ENCODE results near the gene DPF3.

Gene DPF3

GRCh38 chr14:72664651-72665050 is 229.2 kb downstream of the DPF3 start:
- no peak for DNase-seq (ENCODE audit: low read depth)
- no peak overlapping the region for H3K4me3 ChIP-seq (ENCODE audit: control insufficient read depth, low read depth, low read length)
- no peak for TF ChIP-seq CTCF (IDR thresholded peaks at IDR 0.05; ENCODE audit: control insufficient read depth, insufficient read depth, low read depth, low read length, missing control alignments)

- no peak overlapping the region for H3K4me3 ChIP-seq (ENCODE audit: control insufficient read depth, low read depth, low read length)
- TF ChIP-seq CTCF (IDR thresholded peaks at IDR 0.05; ENCODE audit: control insufficient read depth, insufficient read depth, low read depth, low read length, missing control alignments): no peak
- no peak for DNase-seq (ENCODE audit: low read depth)
These were observed 229.8 kb downstream of the DPF3 start for GRCh38 chr14:72663956-72664650.

DNA sequence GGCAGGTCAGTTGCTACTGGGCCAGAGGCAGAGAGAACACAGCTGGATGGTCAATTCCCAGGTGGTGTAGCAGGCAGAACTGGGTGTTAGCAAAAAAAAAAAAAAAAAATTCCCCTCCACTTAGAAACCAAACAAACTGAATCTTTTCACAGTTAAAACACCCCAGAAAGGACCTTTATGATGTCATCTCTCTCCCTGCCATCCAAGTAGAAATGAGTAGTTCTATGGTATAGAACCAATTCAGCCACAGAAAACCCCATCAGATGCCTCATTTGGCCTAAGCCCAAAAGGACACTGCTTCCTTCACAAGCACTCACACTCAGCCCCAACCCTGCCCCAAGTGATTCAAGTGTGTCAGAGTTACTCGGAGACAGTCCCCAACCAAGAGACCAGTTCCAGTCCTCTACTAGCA is 230.8 kb downstream of the DPF3 start:
- no peak for DNase-seq (ENCODE audit: low read depth)
- no peak for TF ChIP-seq CTCF (IDR thresholded peaks at IDR 0.05; ENCODE audit: control insufficient read depth, insufficient read depth, low read depth, low read length, missing control alignments)
- no peak overlapping the region for H3K4me3 ChIP-seq (ENCODE audit: control insufficient read depth, low read depth, low read length)

- no peak for DNase-seq (ENCODE audit: low read depth)
- H3K4me3 ChIP-seq (ENCODE audit: control insufficient read depth, low read depth, low read length): no peak overlapping the region
- TF ChIP-seq CTCF (IDR thresholded peaks at IDR 0.05; ENCODE audit: control insufficient read depth, insufficient read depth, low read depth, low read length, missing control alignments): no peak
These were observed 231.7 kb downstream of the DPF3 start for GRCh38 chr14:72662214-72662613.

DNA sequence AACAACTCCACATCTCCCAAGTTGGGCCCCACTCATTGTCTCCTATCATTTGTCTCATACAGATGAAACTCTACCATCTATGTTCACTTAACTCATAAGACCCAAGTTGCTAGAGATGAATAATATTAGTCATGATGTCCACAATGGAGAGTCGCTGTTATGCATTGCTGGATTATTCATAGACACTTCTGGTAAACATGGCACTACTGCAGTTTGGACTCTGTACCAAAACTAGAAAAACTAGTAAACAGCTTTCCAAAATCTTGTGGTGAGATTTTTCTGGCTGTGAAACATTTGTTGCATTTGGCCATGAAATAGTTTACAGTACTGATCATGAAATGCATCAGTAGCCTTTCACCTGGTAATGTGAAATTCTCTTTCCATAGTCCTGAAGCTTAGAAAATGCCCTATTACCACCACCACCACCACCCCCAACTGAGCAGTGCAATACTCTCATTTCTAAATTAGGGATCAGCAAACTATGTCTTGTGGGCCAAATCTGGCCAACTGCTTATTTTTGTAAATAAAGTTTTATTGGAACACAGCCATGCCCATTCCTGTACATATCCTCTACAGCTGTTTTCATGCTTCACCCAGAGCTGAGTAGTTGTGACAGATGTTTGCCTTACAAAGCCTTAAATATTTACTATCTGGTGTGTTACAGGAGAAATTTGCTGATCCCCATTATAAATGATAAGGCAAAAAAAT is 236.5 kb downstream of the DPF3 start:
- no peak overlapping the region for H3K4me3 ChIP-seq (ENCODE audit: control insufficient read depth, low read depth, low read length)
- no peak for DNase-seq (ENCODE audit: low read depth)
- TF ChIP-seq CTCF (IDR thresholded peaks at IDR 0.05; ENCODE audit: control insufficient read depth, insufficient read depth, low read depth, low read length, missing control alignments): no peak

DNA sequence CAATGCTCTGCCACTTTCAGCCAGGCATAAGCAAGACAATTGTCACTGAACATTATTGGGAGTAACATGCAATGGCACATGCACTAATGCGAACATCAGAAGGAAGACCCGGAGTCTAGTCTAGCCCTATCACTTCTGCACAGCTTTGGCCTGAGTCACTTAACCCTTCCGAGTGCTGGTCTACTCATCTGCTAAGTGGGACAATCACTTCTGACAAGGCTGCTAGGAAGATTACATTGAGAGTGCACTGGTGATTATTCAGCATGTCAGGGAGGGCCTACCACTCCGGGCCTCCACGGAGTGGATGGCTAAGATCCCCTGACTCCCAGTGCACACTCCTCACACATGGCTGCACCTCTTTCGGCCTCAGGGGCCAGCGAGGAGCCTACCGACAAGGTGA is 240.9 kb downstream of the DPF3 start:
- DNase-seq (ENCODE audit: low read depth): no peak
- no peak for TF ChIP-seq CTCF (IDR thresholded peaks at IDR 0.05; ENCODE audit: control insufficient read depth, insufficient read depth, low read depth, low read length, missing control alignments)
- no peak overlapping the region for H3K4me3 ChIP-seq (ENCODE audit: control insufficient read depth, low read depth, low read length)

Measured in AG09309 (cell line).